Activated CD4-positive, alpha-beta T cell treated with anti-CD3 and anti-CD28 coated beads, Interleukin-2, amount 50 U/mL, for 16 hours (primary cell): Measurements from ENCODE around the gene CCNDBP1.
"Not testable (repeated sequence)": the region's sequence is repeated elsewhere in the genome, so short reads cannot be mapped to it uniquely, and the experiment has no call there.

Source experiments
- DNase-seq: peaks from one replicate; pipeline ENCODE4 v3.0.0-alpha.2; 2020

CCNDBP1 gene

GRCh38 chr15:43218908-43219706 is 33.9 kb downstream of the CCNDBP1 start:
- DNase-seq: no peak

- no peak for DNase-seq
Observed at GRCh38 chr15:43219929-43220928, 35.0 kb downstream of the CCNDBP1 start.

GRCh38 chr15:43220991-43221403 is 35.8 kb downstream of the CCNDBP1 start, which contains the start of gene EPB42:
TSS of gene EPB42 (minus strand) at chr15:43221018. CDS start at chr15:43220825, 193 bp downstream.
- no peak for DNase-seq

GRCh38 chr15:43221422-43221821 is 36.2 kb downstream of the CCNDBP1 start:
- DNase-seq: no peak

GRCh38 chr15:43225201-43225949 is 40.2 kb downstream of the CCNDBP1 start:
- DNase-seq: peak; percentile 79

GRCh38 chr15:43225950-43226255 is 40.7 kb downstream of the CCNDBP1 start:
- DNase-seq: not testable (repeated sequence)

GRCh38 chr15:43226436-43227305 is 41.5 kb downstream of the CCNDBP1 start:
- DNase-seq: no peak

- DNase-seq: no peak
Observed at GRCh38 chr15:43229977-43230376, 44.8 kb downstream of the CCNDBP1 start.

GRCh38 chr15:43230640-43231115 is 45.5 kb downstream of the CCNDBP1 start:
- DNase-seq: no peak

- DNase-seq: no peak
Observed at GRCh38 chr15:43232289-43232874, 47.2 kb downstream of the CCNDBP1 start.

GRCh38 chr15:43235536-43235935 is 50.3 kb downstream of the CCNDBP1 start:
- DNase-seq: no peak

GRCh38 chr15:43237842-43238470 is 52.8 kb downstream of the CCNDBP1 start:
- DNase-seq: no peak

GRCh38 chr15:43238671-43239131 is 53.5 kb downstream of the CCNDBP1 start:
- DNase-seq: no peak

GRCh38 chr15:43239732-43240491 is 54.7 kb downstream of the CCNDBP1 start:
- DNase-seq: peak; percentile 50

GRCh38 chr15:43241100-43241499 is 55.9 kb downstream of the CCNDBP1 start:
- DNase-seq: no peak

GRCh38 chr15:43242616-43243015 is 57.4 kb downstream of the CCNDBP1 start:
- no peak for DNase-seq

GRCh38 chr15:43243020-43243645 is 57.9 kb downstream of the CCNDBP1 start:
- DNase-seq: no peak

- DNase-seq: no peak
Observed at GRCh38 chr15:43244092-43244491, 58.9 kb downstream of the CCNDBP1 start.

GRCh38 chr15:43246261-43246774 is 61.1 kb downstream of the CCNDBP1 start:
- DNase-seq: no peak
